CD4-positive, alpha-beta memory T cell (primary cell): ENCODE results near the gene ELP4. TPM values are rescaled to one million over a fixed set of nuclear protein-coding genes. Genes with fewer than 3 reads are reported as not detected.

ENCODE experiments used
- CTCF ChIA-PET: fragments of 350-600 bp; sonication (Branson Sonifier 250); formaldehyde crosslinking; loops from one replicate; lab custom pipeline; 2021; ENCODE audit warnings: inconsistent platforms; ENCODE audit not compliant: partially characterized antibody; lab: Charles Lee
- POLR2A ChIA-PET: fragments of 350-600 bp; sonication (Branson Sonifier 250); formaldehyde crosslinking; loops from one replicate; lab custom pipeline; 2021; ENCODE audit not compliant: partially characterized antibody; lab: Charles Lee
- DNase-seq, 5 donors: peaks; one replicate each; pipeline versions ENCODE4 v3.0.0 to v3.0.0-alpha.2; 2020 to 2022; ENCODE audit warnings: mixed read lengths in 1 of 5
- H3K27ac ChIP-seq: one replicate; pipeline ENCODE4 v1.7.0; 2013; ENCODE audit warnings: low read depth, low read length
- H3K27me3 ChIP-seq: 2 replicates; pipeline ENCODE4 v1.7.0; 2013; ENCODE audit warnings: mild to moderate bottlenecking, low read length, moderate library complexity; ENCODE audit not compliant: insufficient read depth
- H3K36me3 ChIP-seq: 2 replicates; pipeline ENCODE4 v1.7.0; 2013; ENCODE audit warnings: mild to moderate bottlenecking, low read length, moderate library complexity; ENCODE audit not compliant: insufficient read depth
- H3K4me1 ChIP-seq: 2 replicates; pipeline ENCODE4 v1.7.0; 2013; ENCODE audit warnings: mild to moderate bottlenecking, low read length, moderate library complexity; ENCODE audit not compliant: insufficient read depth
- H3K4me3 ChIP-seq, 2 donors: one replicate each; pipeline ENCODE4 v1.7.0; 2013; ENCODE audit warnings: low read length in 2 of 2, mild to moderate bottlenecking in 1 of 2
- H3K9me3 ChIP-seq, 2 donors: one replicate each; pipeline ENCODE4 v1.7.0; 2013; ENCODE audit warnings: low read length in 2 of 2, control low read depth in 1 of 2; ENCODE audit not compliant: control insufficient read depth in 1 of 2
- H3K27ac Mint-ChIP-seq, 7 donors: one replicate each; pipeline ENCODE4 v1.8.0; 2020 to 2021; ENCODE audit warnings: mixed read lengths in 7 of 7, mild to moderate bottlenecking in 6 of 7, inconsistent platforms in 3 of 7, moderate library complexity in 3 of 7
- H3K27me3 Mint-ChIP-seq, 2 donors: one replicate each; pipeline ENCODE4 v1.8.0; 2020 to 2021; ENCODE audit warnings: mixed read lengths in 2 of 2
- H3K36me3 Mint-ChIP-seq, 2 donors: one replicate each; pipeline ENCODE4 v1.8.0; 2020 to 2021; ENCODE audit warnings: mixed read lengths in 2 of 2, inconsistent platforms in 1 of 2, mild to moderate bottlenecking in 1 of 2
- H3K4me1 Mint-ChIP-seq, 4 donors: one replicate each; pipeline ENCODE4 v1.8.0; 2020 to 2021; ENCODE audit warnings: mixed read lengths in 4 of 4, mild to moderate bottlenecking in 1 of 4
- H3K4me3 Mint-ChIP-seq, 8 donors: one replicate each; pipeline ENCODE4 v1.8.0; 2020 to 2021; ENCODE audit warnings: mixed read lengths in 8 of 8, mild to moderate bottlenecking in 7 of 8, moderate library complexity in 6 of 8, inconsistent platforms in 3 of 8
- H3K9me3 Mint-ChIP-seq, 8 donors: one replicate each; pipeline ENCODE4 v1.8.0; 2020 to 2021; ENCODE audit warnings: mixed read lengths in 8 of 8, mild to moderate bottlenecking in 5 of 8, inconsistent platforms in 3 of 8, moderate library complexity in 1 of 8
- intact Hi-C: fragments of 100-400 bp; cut with micrococcal nuclease; formaldehyde crosslinking; loops from one replicate; pipeline ENCODE4 v1.15.1; 2023
- polyA plus RNA-seq, 2 donors: library from polyadenylated mRNA; unstranded; fragments of 300-500 nt; fragmentation: Illumina TruSeq; gene quantifications; one replicate each; pipeline ENCODE4 v1.2.3, GENCODE V29; 2021
- total RNA-seq, 2 experiments: library from RNA; stranded (reverse); gene quantifications; one replicate each; pipeline ENCODE4 v1.2.3, GENCODE V29; 2021

The ELP4 gene
- total and polyA plus RNA-seq, 4 experiments from 2014 or later: 18.1 to 29.0 (median 19.1) TPM

DNA sequence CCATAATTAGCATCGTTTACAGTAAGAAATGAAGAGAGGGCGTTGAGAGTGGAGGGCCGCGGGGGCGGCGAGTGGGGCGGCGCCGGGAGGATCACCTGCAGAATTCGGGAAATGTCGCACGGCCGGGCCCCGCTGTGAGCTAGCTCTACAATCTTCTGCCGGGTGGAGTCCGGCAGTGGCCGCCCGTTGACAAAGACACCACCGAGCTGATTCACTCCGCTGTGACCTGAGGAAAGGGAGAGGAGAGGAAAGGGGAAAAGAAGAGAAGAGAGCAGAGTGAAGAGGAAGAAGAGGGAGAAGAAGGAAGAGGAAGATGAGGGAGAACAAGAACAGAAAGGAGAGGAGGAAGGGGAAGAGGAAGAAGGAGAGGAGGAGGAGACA lies 293.0 kb downstream of the ELP4 start:
- Histone ChIP-seq H3K4me3 (no peak overlapping the region), H3K4me1 (peaks cover 49% of the 10 kb centered on the region), H3K27me3 (peaks cover 89% of the 10 kb centered on the region), H3K27ac (no peak overlapping the region), H3K36me3 (no peaks in the 10 kb centered on the region), H3K9me3 (peaks cover 0 to 3% of the 10 kb centered on the region in 2 donors)
- DNase-seq: no peak
- H3K9me3 Mint-ChIP-seq: peaks cover 3 to 51% (median 42%) of the 10 kb centered on the region in 8 donors
- peaks cover 20 to 63% (median 36%) of the 10 kb centered on the region in 4 donors for H3K4me1 Mint-ChIP-seq
- H3K27ac Mint-ChIP-seq: peak overlapping the region in 2 of 7 donors; percentile 38 to 79
- POLR2A ChIA-PET: no interaction called here
- intact Hi-C loops: no loop called here
- peaks cover 5 to 6% of the 10 kb centered on the region in 2 donors for H3K36me3 Mint-ChIP-seq
- H3K27me3 Mint-ChIP-seq: peaks cover 61 to 64% of the 10 kb centered on the region in 2 donors
- peak overlapping the region in 2 of 8 donors; percentile 46 to 48 for H3K4me3 Mint-ChIP-seq
- CTCF ChIA-PET: no interaction called here

DNA sequence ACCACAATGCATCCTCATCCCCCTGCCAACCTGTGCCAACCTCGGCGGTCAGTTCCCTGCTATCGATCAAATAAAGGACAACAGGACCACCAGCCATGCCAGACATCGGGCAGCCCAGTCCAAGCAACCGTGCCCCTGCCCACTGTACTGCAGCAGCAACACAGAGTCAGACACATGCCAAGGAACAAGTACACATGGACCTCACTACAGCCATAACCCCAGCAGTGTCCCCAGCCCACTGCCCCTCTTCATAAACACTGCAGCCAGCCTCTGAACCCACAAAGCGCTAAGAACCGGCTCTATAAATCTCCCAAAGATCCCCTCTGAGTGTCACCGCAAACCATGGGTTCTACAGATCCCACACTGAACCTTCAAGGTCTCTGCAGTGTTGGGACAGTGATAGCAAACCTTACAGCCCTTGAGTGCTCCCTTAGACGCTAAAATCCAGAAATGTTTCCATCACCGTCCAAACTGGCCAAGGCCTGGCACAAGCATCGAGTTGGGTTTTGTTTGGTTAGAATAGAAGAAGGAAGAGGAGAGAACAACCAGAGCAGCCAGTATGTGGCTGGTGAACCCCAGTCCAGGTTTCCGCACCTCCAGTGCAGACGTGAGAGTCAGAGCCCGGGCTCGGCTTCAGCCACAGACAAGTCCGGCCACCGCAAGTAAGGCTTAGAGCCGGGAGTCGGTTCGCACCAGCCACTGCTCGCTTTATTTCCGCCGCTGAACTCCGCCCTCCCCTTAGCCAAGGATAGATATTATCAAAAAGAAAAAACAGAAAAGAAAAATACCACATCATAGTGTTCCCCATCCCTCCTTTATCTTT lies 293.6 kb downstream of the ELP4 start:
- H3K4me1 Mint-ChIP-seq: peaks cover 20 to 63% (median 34%) of the 10 kb centered on the region in 4 donors
- H3K27ac Mint-ChIP-seq: peak overlapping the region in 5 of 7 donors; percentile 7 to 82 (median 38)
- H3K36me3 Mint-ChIP-seq: peaks cover 5 to 6% of the 10 kb centered on the region in 2 donors
- Histone ChIP-seq H3K4me3 (no peak overlapping the region), H3K9me3 (peaks cover 0 to 3% of the 10 kb centered on the region in 2 donors), H3K27me3 (peaks cover 90% of the 10 kb centered on the region), H3K4me1 (peaks cover 48% of the 10 kb centered on the region), H3K36me3 (no peaks in the 10 kb centered on the region), H3K27ac (no peak overlapping the region)
- H3K9me3 Mint-ChIP-seq: peaks cover 3 to 50% (median 44%) of the 10 kb centered on the region in 8 donors
- peaks cover 66 to 67% of the 10 kb centered on the region in 2 donors for H3K27me3 Mint-ChIP-seq
- POLR2A ChIA-PET: no interaction called here
- H3K4me3 Mint-ChIP-seq: peak overlapping the region in 7 of 8 donors; percentile 27 to 78 (median 63)
- CTCF ChIA-PET: no interaction called here
- intact Hi-C loops: no loop called here
- DNase-seq: no peak

GRCh38 chr11:31803813-31804311 lies 294.3 kb downstream of the ELP4 start:
- H3K4me3 ChIP-seq: no peak overlapping the region
- peaks cover 42% of the 10 kb centered on the region for H3K4me1 ChIP-seq
- CTCF ChIA-PET: no interaction called here
- no peak overlapping the region for H3K27ac ChIP-seq
- Mint-ChIP-seq H3K27me3 (peaks cover 71 to 73% of the 10 kb centered on the region in 2 donors), H3K27ac (peak overlapping the region in 4 of 7 donors; percentile 13 to 82 (median 60)), H3K4me1 (peaks cover 18 to 65% (median 34%) of the 10 kb centered on the region in 4 donors), H3K36me3 (peaks cover 5 to 6% of the 10 kb centered on the region in 2 donors), H3K4me3 (peak overlapping the region in 7 of 8 donors; percentile 57 to 78 (median 70)), H3K9me3 (peaks cover 3 to 51% (median 44%) of the 10 kb centered on the region in 8 donors)
- peaks cover 0 to 3% of the 10 kb centered on the region in 2 donors for H3K9me3 ChIP-seq
- POLR2A ChIA-PET: no interaction called here
- H3K27me3 ChIP-seq: peaks cover 90% of the 10 kb centered on the region
- DNase-seq: no peak
- intact Hi-C loops: no loop called here
- no peaks in the 10 kb centered on the region for H3K36me3 ChIP-seq

DNA sequence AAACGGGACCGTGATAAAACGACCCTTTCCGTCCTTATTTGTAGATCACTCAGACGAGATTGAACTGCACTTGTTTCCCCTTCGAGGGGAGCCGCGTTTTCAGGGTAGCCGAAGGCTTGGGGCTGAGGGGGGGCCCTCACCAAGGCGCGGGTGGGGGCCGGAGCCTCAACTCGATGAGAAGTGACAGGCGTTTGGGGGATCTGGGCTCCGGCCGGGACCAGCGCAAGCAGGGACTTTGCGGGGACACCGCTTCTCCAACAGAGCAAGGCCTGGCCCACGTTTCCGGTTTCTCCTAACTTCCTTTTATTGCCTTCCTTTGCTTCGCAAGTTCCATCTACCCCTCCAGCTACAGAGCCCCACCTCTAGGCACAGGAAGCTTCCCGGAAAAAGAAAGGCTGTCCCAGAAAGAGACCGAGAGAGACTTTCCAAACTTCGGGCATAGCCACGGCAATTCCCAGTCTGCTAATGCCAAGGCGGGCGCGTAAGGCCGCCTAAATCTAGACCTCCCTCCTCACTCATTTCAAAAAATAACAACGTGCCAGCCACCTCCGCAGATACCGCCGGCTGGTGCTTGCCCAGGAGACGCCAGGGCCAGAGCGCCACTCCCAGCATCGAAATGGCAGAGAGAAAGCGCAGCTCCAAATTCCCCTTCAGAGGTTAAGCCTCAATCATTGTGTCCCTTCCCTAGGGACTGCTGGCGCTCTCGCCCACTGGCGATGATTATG lies 294.9 kb downstream of the ELP4 start:
- intact Hi-C loops: no loop called here
- Histone ChIP-seq H3K27ac (no peak overlapping the region), H3K36me3 (no peaks in the 10 kb centered on the region), H3K4me3 (no peak overlapping the region), H3K9me3 (peaks cover 0 to 3% of the 10 kb centered on the region in 2 donors), H3K27me3 (peaks cover 88% of the 10 kb centered on the region), H3K4me1 (peaks cover 39% of the 10 kb centered on the region)
- H3K4me3 Mint-ChIP-seq: peak overlapping the region; percentile 54 to 78 (median 72)
- ChIA-PET POLR2A (no interaction called here), CTCF (no interaction called here)
- H3K9me3 Mint-ChIP-seq: peaks cover 3 to 53% (median 43%) of the 10 kb centered on the region in 8 donors
- no peak for DNase-seq
- H3K36me3 Mint-ChIP-seq: peaks cover 5 to 6% of the 10 kb centered on the region in 2 donors
- peaks cover 74 to 75% of the 10 kb centered on the region in 2 donors for H3K27me3 Mint-ChIP-seq
- peaks cover 24 to 71% (median 37%) of the 10 kb centered on the region in 4 donors for H3K4me1 Mint-ChIP-seq
- H3K27ac Mint-ChIP-seq: peak overlapping the region in 4 of 7 donors; percentile 10 to 82 (median 41)

- ChIA-PET CTCF (no interaction called here), POLR2A (no interaction called here)
- no peak for DNase-seq
- Mint-ChIP-seq H3K4me1 (peaks cover 25 to 71% (median 37%) of the 10 kb centered on the region in 4 donors), H3K9me3 (peaks cover 3 to 50% (median 40%) of the 10 kb centered on the region in 8 donors), H3K27ac (peak overlapping the region in 3 of 7 donors; percentile 10 to 82 (median 68)), H3K36me3 (peaks cover 5 to 6% of the 10 kb centered on the region in 2 donors), H3K27me3 (peaks cover 72 to 74% of the 10 kb centered on the region in 2 donors), H3K4me3 (peak overlapping the region in 7 of 8 donors; percentile 64 to 78 (median 73))
- H3K27me3 ChIP-seq: peaks cover 89% of the 10 kb centered on the region
- H3K36me3 ChIP-seq: no peaks in the 10 kb centered on the region
- H3K4me1 ChIP-seq: peaks cover 44% of the 10 kb centered on the region
- H3K4me3 ChIP-seq: no peak overlapping the region
- intact Hi-C loops: no loop called here
- H3K27ac ChIP-seq: no peak overlapping the region
- H3K9me3 ChIP-seq: peaks cover 0 to 3% of the 10 kb centered on the region in 2 donors
These were observed 295.6 kb downstream of the ELP4 start for GRCh38 chr11:31805037-31805628.

GRCh38 chr11:31805629-31806185 lies 296.1 kb downstream of the ELP4 start:
- no peak overlapping the region for H3K27ac Mint-ChIP-seq
- H3K4me1 ChIP-seq: peaks cover 44% of the 10 kb centered on the region
- intact Hi-C loops: no loop called here

More at GRCh38 chr11:31805629-31806185, 296.1 kb downstream of the ELP4 start:
- Mint-ChIP-seq H3K4me3 (peak overlapping the region in 1 of 8 donors; percentile 26), H3K27me3 (peaks cover 69 to 70% of the 10 kb centered on the region in 2 donors), H3K9me3 (peaks cover 3 to 46% (median 35%) of the 10 kb centered on the region in 8 donors), H3K4me1 (peaks cover 22 to 68% (median 35%) of the 10 kb centered on the region in 4 donors), H3K36me3 (peaks cover 5 to 6% of the 10 kb centered on the region in 2 donors)
- no peak for DNase-seq
- CTCF ChIA-PET: no interaction called here
- H3K4me3 ChIP-seq: no peak overlapping the region
- H3K27ac ChIP-seq: no peak overlapping the region
- H3K9me3 ChIP-seq: peaks cover 0 to 3% of the 10 kb centered on the region in 2 donors
- H3K27me3 ChIP-seq: peaks cover 86% of the 10 kb centered on the region
- POLR2A ChIA-PET: no interaction called here
- no peaks in the 10 kb centered on the region for H3K36me3 ChIP-seq
